Activated B cell treated with CpG ODN at 0.5 μM for 24 hours (primary cell): ENCODE data around the gene SIGLEC14. TPM values are rescaled to one million over a fixed set of nuclear protein-coding genes. Genes with fewer than 3 reads are reported as not detected.

Experiments used
- ATAC-seq: fragments of 200-7000 bp; cut with Tn5 transposase; one replicate; pipeline ENCODE4 v1.10.0; 2021; ENCODE audit warnings: low read depth, mild to moderate bottlenecking, moderate library complexity
- CTCF ChIA-PET: fragments of 350-600 bp; sonication (Branson Sonifier 250); formaldehyde crosslinking; loops from one replicate; lab custom pipeline; 2021; ENCODE audit warnings: antibody characterized with exemption; lab: Charles Lee
- POLR2A ChIA-PET: fragments of 350-600 bp; sonication (Branson Sonifier 250); formaldehyde crosslinking; loops from one replicate; lab custom pipeline; 2021; ENCODE audit warnings: antibody characterized with exemption; lab: Charles Lee
- DNase-seq: peaks from one replicate; pipeline ENCODE4 v3.0.0; 2022
- H3K27ac Mint-ChIP-seq: one replicate; pipeline ENCODE4 v1.8.0; 2020; ENCODE audit warnings: mixed read lengths
- H3K27me3 Mint-ChIP-seq: one replicate; pipeline ENCODE4 v1.8.0; 2021; ENCODE audit warnings: mixed read lengths
- H3K36me3 Mint-ChIP-seq: one replicate; pipeline ENCODE4 v1.8.0; 2021; ENCODE audit warnings: low read depth, mixed read lengths
- H3K4me1 Mint-ChIP-seq: one replicate; pipeline ENCODE4 v1.8.0; 2021; ENCODE audit warnings: mixed read lengths
- H3K4me3 Mint-ChIP-seq: one replicate; pipeline ENCODE4 v1.8.0; 2020; ENCODE audit warnings: mild to moderate bottlenecking, mixed read lengths
- H3K9me3 Mint-ChIP-seq: one replicate; pipeline ENCODE4 v1.8.0; 2020; ENCODE audit warnings: mixed read lengths
- intact Hi-C: fragments of 100-400 bp; cut with micrococcal nuclease; formaldehyde crosslinking; loops from one replicate; pipeline ENCODE4 v1.15.1; 2024
- total RNA-seq: library from RNA; stranded (reverse); gene quantifications from 2 replicates; pipeline ENCODE4 v1.2.3, GENCODE V29; 2022
- TF ChIP-seq, protein P1 (sequence below): fragments of 200-600 bp; IDR thresholded peaks from one replicate; pipeline ENCODE4 v1.8.0; 2022; ENCODE audit warnings: antibody characterized with exemption, mild to moderate bottlenecking

The SIGLEC14 gene
- total RNA-seq, 1 donor from 2014 or later = 12.8 TPM

DNA sequence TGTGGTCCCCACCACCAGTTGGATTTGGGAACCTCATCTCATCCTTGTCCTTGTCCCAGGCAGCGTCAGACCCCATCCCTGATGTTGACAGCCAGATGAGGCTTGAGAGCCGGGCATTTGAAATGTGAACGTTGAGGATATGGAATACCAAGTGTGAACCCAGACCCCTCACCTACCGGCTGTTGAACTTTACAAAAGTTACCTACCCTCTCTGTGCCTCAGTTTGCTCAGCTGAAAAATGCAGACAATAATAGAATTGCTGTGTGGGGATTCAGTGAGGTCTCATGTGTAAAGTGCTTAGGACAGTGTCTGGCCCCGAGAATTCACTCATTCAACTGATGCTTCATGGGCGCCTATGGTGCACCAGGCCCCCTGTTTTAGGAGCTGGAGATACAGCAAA lies 693 bp upstream of the SIGLEC14 start:
- ATAC-seq (no peak), DNase-seq (no peak)
- Mint-ChIP-seq H3K4me1 (peaks cover 68% of the 10 kb centered on the region), H3K4me3 (peak overlapping the region; percentile 78), H3K27me3 (no peaks in the 10 kb centered on the region), H3K9me3 (no peaks in the 10 kb centered on the region), H3K27ac (no peak overlapping the region), H3K36me3 (peaks cover 15% of the 10 kb centered on the region)
- ChIA-PET CTCF (no interaction called here), POLR2A (interaction anchor here (0.6 to 1.1 kb wide), 3 partner anchors 21 to 1681 kb away, joined by 4 to 7 read pairs (median 6); no protein-coding TSS in a partner anchor)
- intact Hi-C loops = loop anchor here (1.0 kb wide), 1 partner anchor 19 kb away; no protein-coding TSS in a partner anchor
- TF ChIP-seq, protein P1, sequence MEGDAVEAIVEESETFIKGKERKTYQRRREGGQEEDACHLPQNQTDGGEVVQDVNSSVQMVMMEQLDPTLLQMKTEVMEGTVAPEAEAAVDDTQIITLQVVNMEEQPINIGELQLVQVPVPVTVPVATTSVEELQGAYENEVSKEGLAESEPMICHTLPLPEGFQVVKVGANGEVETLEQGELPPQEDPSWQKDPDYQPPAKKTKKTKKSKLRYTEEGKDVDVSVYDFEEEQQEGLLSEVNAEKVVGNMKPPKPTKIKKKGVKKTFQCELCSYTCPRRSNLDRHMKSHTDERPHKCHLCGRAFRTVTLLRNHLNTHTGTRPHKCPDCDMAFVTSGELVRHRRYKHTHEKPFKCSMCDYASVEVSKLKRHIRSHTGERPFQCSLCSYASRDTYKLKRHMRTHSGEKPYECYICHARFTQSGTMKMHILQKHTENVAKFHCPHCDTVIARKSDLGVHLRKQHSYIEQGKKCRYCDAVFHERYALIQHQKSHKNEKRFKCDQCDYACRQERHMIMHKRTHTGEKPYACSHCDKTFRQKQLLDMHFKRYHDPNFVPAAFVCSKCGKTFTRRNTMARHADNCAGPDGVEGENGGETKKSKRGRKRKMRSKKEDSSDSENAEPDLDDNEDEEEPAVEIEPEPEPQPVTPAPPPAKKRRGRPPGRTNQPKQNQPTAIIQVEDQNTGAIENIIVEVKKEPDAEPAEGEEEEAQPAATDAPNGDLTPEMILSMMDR = no peak

DNA sequence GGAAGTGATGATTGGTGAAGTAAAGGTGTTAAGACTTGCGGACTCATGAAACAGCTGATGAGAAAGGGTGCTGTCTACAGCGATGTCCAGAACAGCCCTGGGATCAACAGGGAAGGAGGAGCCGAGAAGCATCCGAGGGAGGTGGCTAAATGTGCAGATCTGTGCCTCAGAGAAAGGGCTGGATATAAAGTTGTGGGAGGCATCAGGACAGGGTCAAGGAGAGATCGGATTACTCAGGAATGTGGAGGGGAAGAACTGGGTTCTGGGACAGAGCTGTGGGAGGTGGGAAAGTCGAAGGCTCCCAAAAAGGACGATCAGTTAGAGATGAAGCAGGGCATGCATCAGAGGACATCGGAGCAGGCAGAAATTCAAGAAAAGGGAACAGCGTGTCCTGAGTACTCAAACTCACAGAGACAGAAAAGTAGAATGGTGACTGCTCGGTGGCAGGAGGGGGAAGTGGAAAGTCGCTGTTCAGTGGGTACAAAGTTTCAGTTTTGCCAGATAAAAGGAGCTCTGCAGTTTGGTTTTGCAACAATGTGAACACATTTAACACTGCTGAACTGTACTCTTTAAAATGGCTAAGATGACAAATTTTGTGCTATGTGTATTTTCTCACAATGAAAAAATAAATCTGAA lies 1.9 kb downstream of the SIGLEC14 start:
- intact Hi-C loops = no loop called here
- peak overlapping the region; percentile 83 for H3K27ac Mint-ChIP-seq
- peak; percentile 70 for ATAC-seq

DNA sequence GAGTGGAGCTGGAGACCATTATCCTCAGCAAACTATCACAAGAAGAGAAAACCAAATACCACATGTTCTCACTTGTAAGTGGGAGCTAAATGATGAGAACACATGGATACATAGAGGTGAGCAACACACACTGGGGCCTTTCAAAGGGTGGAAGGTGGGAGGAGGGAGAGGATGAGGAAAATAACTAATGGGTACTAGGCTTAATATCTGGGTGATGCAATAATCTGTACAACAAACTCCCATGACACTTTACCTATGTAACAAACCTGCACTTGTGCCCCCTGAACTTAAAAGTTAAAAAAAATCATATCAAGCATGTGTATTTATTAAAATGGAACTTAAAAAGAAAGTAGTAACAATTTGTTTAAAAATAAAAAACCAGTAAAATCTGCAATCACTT lies 5.0 kb downstream of the SIGLEC14 start:
- Mint-ChIP-seq H3K27ac (no peak overlapping the region), H3K27me3 (no peaks in the 10 kb centered on the region), H3K4me1 (peaks cover 45% of the 10 kb centered on the region), H3K4me3 (no peak overlapping the region), H3K36me3 (peaks cover 33% of the 10 kb centered on the region), H3K9me3 (no peaks in the 10 kb centered on the region)
- ChIA-PET POLR2A (no interaction called here), CTCF (no interaction called here)
- intact Hi-C loops = no loop called here
- TF ChIP-seq, protein P1 = no peak
- DNase-seq = no peak
- no peak for ATAC-seq

More for the DNA sequence above, 1.9 kb downstream of the SIGLEC14 start:
- H3K4me3 Mint-ChIP-seq = peak overlapping the region; percentile 83
- POLR2A ChIA-PET = interaction anchor here (0.6 to 1.2 kb wide), 5 partner anchors 11 to 305 kb away, joined by 3 to 5 read pairs (median 4); no protein-coding TSS in a partner anchor
- peaks cover 63% of the 10 kb centered on the region for H3K4me1 Mint-ChIP-seq
- H3K9me3 Mint-ChIP-seq = no peaks in the 10 kb centered on the region
- DNase-seq = no peak
- TF ChIP-seq, protein P1 = no peak
- CTCF ChIA-PET = interaction anchor here (1.4 kb wide), 1 partner anchor 12 kb away, joined by 6 read pairs; no protein-coding TSS in a partner anchor
- no peaks in the 10 kb centered on the region for H3K27me3 Mint-ChIP-seq
- peaks cover 29% of the 10 kb centered on the region for H3K36me3 Mint-ChIP-seq

DNA sequence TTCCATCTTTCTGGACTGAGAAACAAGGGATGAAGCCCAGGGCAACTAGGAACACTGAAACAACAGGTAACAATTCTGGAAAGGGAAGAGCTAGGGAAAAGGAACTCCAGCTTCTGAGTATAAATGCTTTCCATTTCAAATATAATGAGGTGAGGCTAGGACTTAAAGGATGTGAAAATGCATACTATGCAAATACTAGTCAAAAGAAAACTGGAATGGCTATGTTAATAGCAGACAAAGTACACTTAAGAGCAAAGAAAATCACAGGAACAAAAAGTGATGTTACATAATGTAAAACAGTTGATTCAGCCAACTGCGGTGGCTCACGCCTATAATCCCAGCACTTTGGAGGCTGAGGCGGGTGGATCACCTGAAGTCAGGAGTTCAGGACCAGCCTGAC lies 6.2 kb downstream of the SIGLEC14 start:
- intact Hi-C loops = no loop called here
- CTCF ChIA-PET = interaction anchor here (0.9 to 1.2 kb wide), 2 partner anchors 125 to 168 kb away, joined by 3 to 7 read pairs; no protein-coding TSS in a partner anchor
- peaks cover 44% of the 10 kb centered on the region for H3K4me1 Mint-ChIP-seq
- H3K27ac Mint-ChIP-seq = no peak overlapping the region
- no peak for ATAC-seq
- no peak for DNase-seq
- no peaks in the 10 kb centered on the region for H3K9me3 Mint-ChIP-seq
- no peak overlapping the region for H3K4me3 Mint-ChIP-seq
- TF ChIP-seq, protein P1 = no peak
- H3K36me3 Mint-ChIP-seq = peaks cover 33% of the 10 kb centered on the region
- H3K27me3 Mint-ChIP-seq = no peaks in the 10 kb centered on the region
- POLR2A ChIA-PET = no interaction called here

DNA sequence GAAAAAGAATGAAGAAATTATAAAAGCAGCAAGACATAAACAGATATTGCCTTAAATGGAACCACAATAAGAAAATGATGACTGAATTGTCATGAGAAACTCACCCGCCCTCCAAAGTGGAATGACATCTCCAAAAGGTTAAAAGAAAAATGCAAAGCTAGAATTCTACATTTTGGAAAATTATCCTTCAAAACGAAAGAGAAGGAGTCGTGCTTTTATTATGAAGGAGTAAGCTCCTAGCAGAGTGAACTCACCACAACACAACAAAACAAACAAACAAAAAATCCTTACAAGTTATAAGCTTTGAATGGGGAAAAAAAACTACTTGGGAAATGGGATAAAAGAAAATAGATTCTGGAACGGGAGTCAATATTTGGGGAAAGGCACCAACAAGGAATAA lies 6.7 kb downstream of the SIGLEC14 start:
- CTCF ChIA-PET = interaction anchor here (0.9 to 1.2 kb wide), 2 partner anchors 125 to 167 kb away, joined by 3 to 7 read pairs; no protein-coding TSS in a partner anchor
- ATAC-seq (no peak), DNase-seq (no peak)
- H3K4me1 Mint-ChIP-seq = peaks cover 40% of the 10 kb centered on the region
- intact Hi-C loops = loop anchor here (5.0 kb wide), 1 partner anchor 38 kb away; no protein-coding TSS in a partner anchor
- no peak overlapping the region for H3K4me3 Mint-ChIP-seq
- POLR2A ChIA-PET = no interaction called here
- no peaks in the 10 kb centered on the region for H3K9me3 Mint-ChIP-seq
- H3K27me3 Mint-ChIP-seq = no peaks in the 10 kb centered on the region
- H3K27ac Mint-ChIP-seq = no peak overlapping the region
- peaks cover 31% of the 10 kb centered on the region for H3K36me3 Mint-ChIP-seq
- TF ChIP-seq, protein P1 = no peak
